Activated naive CD8-positive, alpha-beta T cell treated with anti-CD3 and anti-CD28 coated beads, Interleukin-2, amount 50 U/mL, for 24 hours (primary cell): Measurements from ENCODE around the gene HBM.
"Not testable (repeated sequence)": the region's sequence is repeated elsewhere in the genome, so short reads cannot be mapped to it uniquely, and the experiment has no call there.

Experiments used
- ATAC-seq: fragments of 150-1000 bp; cut with Tn5 transposase; one replicate; pipeline ENCODE4 v1.10.0; 2021
- DNase-seq: peaks from one replicate; pipeline ENCODE4 v3.0.0; 2021
- H3K27ac Mint-ChIP-seq: one replicate; pipeline ENCODE4 v1.8.0; 2021; ENCODE audit warnings: mild to moderate bottlenecking, mixed read lengths
- H3K27me3 Mint-ChIP-seq: one replicate; pipeline ENCODE4 v1.8.0; 2021; ENCODE audit warnings: mixed read lengths
- H3K36me3 Mint-ChIP-seq: one replicate; pipeline ENCODE4 v1.8.0; 2021; ENCODE audit warnings: low read depth, mixed read lengths
- H3K4me1 Mint-ChIP-seq: one replicate; pipeline ENCODE4 v1.8.0; 2021; ENCODE audit warnings: mixed read lengths
- H3K4me3 Mint-ChIP-seq: one replicate; pipeline ENCODE4 v1.8.0; 2021; ENCODE audit warnings: mild to moderate bottlenecking, moderate library complexity, mixed read lengths
- H3K9me3 Mint-ChIP-seq: one replicate; pipeline ENCODE4 v1.8.0; 2021; ENCODE audit warnings: mixed read lengths

Gene HBM

GRCh38 chr16:209359-209758 lies 43.6 kb downstream of the HBM start:
- H3K27ac Mint-ChIP-seq, H3K4me3 Mint-ChIP-seq, H3K9me3 Mint-ChIP-seq, H3K27me3 Mint-ChIP-seq, ATAC-seq, DNase-seq, H3K4me1 Mint-ChIP-seq: not testable (repeated sequence)
- H3K36me3 Mint-ChIP-seq = peaks cover 33% of the 10 kb centered on the region

- DNase-seq, H3K4me1 Mint-ChIP-seq, H3K9me3 Mint-ChIP-seq, H3K4me3 Mint-ChIP-seq, ATAC-seq, H3K27ac Mint-ChIP-seq, H3K27me3 Mint-ChIP-seq: not testable (repeated sequence)
- H3K36me3 Mint-ChIP-seq = peaks cover 28% of the 10 kb centered on the region
Measured at GRCh38 chr16:211631-212180, 45.9 kb downstream of the HBM start.

GRCh38 chr16:212999-213398 lies 47.2 kb downstream of the HBM start:
- no peak overlapping the region for H3K4me3 Mint-ChIP-seq
- peaks cover 3% of the 10 kb centered on the region for H3K4me1 Mint-ChIP-seq
- H3K36me3 Mint-ChIP-seq = peaks cover 28% of the 10 kb centered on the region
- H3K9me3 Mint-ChIP-seq = no peaks in the 10 kb centered on the region
- ATAC-seq = no peak
- H3K27ac Mint-ChIP-seq = no peak overlapping the region
- no peaks in the 10 kb centered on the region for H3K27me3 Mint-ChIP-seq
- DNase-seq = no peak
